Measurements from ENCODE around the gene TMX4.

Gene TMX4

GRCh38 chr20:8018958-8019245 lies 659 bp downstream of the TMX4 start:
- DNase-seq (ENCODE audit: low read depth) = peak; percentile 49

GRCh38 chr20:8012724-8013123 lies 6.8 kb downstream of the TMX4 start:
- no peak for DNase-seq (ENCODE audit: low read depth)

GRCh38 chr20:8008733-8009132 lies 10.8 kb downstream of the TMX4 start:
- no peak for DNase-seq (ENCODE audit: low read depth)

- DNase-seq (ENCODE audit: low read depth) = no peak
These were observed 12.1 kb downstream of the TMX4 start for GRCh38 chr20:8007490-8007889.

- no peak for DNase-seq (ENCODE audit: low read depth)
These were observed 13.8 kb downstream of the TMX4 start for GRCh38 chr20:8005575-8006366.

GRCh38 chr20:8005033-8005432 lies 14.5 kb downstream of the TMX4 start:
- no peak for DNase-seq (ENCODE audit: low read depth)

- no peak for DNase-seq (ENCODE audit: low read depth)
These were observed 17.5 kb downstream of the TMX4 start for GRCh38 chr20:8002056-8002455.

GRCh38 chr20:8000796-8001195 lies 18.8 kb downstream of the TMX4 start:
- DNase-seq (ENCODE audit: low read depth) = no peak

- no peak for DNase-seq (ENCODE audit: low read depth)
These were observed 22.7 kb downstream of the TMX4 start for GRCh38 chr20:7996898-7997297.

GRCh38 chr20:7994809-7995208 lies 24.8 kb downstream of the TMX4 start:
- DNase-seq (ENCODE audit: low read depth) = no peak

GRCh38 chr20:7993703-7994102 lies 25.9 kb downstream of the TMX4 start:
- no peak for DNase-seq (ENCODE audit: low read depth)

- no peak for DNase-seq (ENCODE audit: low read depth)
These were observed 26.3 kb downstream of the TMX4 start for GRCh38 chr20:7993238-7993637.

- no peak for DNase-seq (ENCODE audit: low read depth)
These were observed 29.2 kb downstream of the TMX4 start for GRCh38 chr20:7990385-7990784.

GRCh38 chr20:7989379-7989778 lies 30.2 kb downstream of the TMX4 start:
- no peak for DNase-seq (ENCODE audit: low read depth)

- no peak for DNase-seq (ENCODE audit: low read depth)
These were observed 33.6 kb downstream of the TMX4 start for GRCh38 chr20:7985916-7986315.

GRCh38 chr20:7984192-7984591 lies 35.4 kb downstream of the TMX4 start:
- DNase-seq (ENCODE audit: low read depth) = no peak

- DNase-seq (ENCODE audit: low read depth) = no peak
These were observed 38.2 kb downstream of the TMX4 start for GRCh38 chr20:7981374-7981773.

- no peak for DNase-seq (ENCODE audit: low read depth)
These were observed 39.1 kb downstream of the TMX4 start for GRCh38 chr20:7980332-7981046.

- DNase-seq (ENCODE audit: low read depth) = no peak
These were observed 41.9 kb downstream of the TMX4 start for GRCh38 chr20:7977709-7978108.

- no peak for DNase-seq (ENCODE audit: low read depth)
These were observed 43.6 kb downstream of the TMX4 start for GRCh38 chr20:7975851-7976414.

- no peak for DNase-seq (ENCODE audit: low read depth)
These were observed 44.7 kb downstream of the TMX4 start for GRCh38 chr20:7974785-7975435.

GRCh38 chr20:7971536-7972280 lies 47.9 kb downstream of the TMX4 start:
- no peak for DNase-seq (ENCODE audit: low read depth)
